OCI-LY7 (cell line): Measurements from ENCODE around the gene HPCA.

Experiments
- EZH2phosphoT487 ChIP-seq: fragments of 200-600 bp; sonication (generic); IDR thresholded peaks from 2 replicates; pipeline ENCODE4 v1.6.1; 2018; ENCODE audit warnings: low read depth, borderline replicate concordance, mild to moderate bottlenecking, mixed run types, antibody characterized with exemption, low read length, moderate library complexity, mixed read lengths
- TF ChIP-seq, protein P1 (sequence below): fragments of 200-600 bp; sonication (generic); conservative IDR thresholded peaks from 2 replicates; pipeline ENCODE4 v1.5.1; 2014; ENCODE audit warnings: mild to moderate bottlenecking, antibody characterized with exemption, low read length, moderate library complexity, mixed read lengths

DNA sequence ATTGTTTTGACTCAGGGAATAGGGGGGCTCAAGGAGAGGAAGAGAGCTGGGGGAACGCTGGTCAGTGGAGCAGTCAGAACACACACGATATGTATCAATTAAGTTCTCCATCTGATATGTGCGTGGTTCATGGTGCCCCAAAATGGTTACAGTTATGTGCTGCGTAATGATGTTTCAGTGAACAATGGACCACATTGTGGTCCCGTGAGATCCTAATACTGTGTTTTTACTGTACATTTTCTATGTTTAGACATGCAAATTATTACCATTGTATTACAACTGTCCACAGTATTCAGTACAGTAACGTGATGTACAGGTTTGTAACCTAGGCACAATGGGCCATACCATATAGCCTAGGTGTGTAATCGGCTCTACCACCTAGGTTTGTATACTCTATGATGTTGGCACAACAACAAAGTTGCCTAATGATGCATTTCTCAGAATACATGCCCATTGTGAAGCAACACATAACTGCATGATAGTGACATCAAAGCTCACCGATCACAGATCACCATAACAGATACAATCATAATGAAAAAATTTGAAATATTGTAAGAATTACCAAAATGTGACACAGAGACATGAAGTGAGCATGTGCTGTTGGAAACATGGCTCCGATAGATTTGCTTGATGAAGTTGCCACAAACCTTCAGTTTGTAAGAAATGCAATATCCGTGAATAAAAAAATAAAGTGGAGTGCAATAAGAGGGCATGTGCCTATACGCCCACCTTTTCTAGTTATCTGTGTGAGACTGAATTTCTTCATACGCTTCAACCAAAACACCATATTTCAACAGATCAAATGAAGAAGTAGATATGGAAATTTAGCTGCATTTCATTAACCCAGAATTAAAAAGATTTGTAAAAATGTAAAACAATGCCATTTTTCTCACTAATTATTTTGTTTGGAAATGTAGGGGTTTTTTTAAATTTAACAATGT, 29.7 kb downstream of the HPCA start:
- TF ChIP-seq, protein P1, sequence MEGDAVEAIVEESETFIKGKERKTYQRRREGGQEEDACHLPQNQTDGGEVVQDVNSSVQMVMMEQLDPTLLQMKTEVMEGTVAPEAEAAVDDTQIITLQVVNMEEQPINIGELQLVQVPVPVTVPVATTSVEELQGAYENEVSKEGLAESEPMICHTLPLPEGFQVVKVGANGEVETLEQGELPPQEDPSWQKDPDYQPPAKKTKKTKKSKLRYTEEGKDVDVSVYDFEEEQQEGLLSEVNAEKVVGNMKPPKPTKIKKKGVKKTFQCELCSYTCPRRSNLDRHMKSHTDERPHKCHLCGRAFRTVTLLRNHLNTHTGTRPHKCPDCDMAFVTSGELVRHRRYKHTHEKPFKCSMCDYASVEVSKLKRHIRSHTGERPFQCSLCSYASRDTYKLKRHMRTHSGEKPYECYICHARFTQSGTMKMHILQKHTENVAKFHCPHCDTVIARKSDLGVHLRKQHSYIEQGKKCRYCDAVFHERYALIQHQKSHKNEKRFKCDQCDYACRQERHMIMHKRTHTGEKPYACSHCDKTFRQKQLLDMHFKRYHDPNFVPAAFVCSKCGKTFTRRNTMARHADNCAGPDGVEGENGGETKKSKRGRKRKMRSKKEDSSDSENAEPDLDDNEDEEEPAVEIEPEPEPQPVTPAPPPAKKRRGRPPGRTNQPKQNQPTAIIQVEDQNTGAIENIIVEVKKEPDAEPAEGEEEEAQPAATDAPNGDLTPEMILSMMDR = no peak
- TF ChIP-seq EZH2phosphoT487 = no peak
